GM13976 (cell line): ENCODE measurements around the gene DPAGT1.

ENCODE experiments used
- DNase-seq: peaks from one replicate; pipeline ENCODE4 v3.0.0; 2012; ENCODE audit warnings: low spot score
- CTCF ChIP-seq: IDR thresholded peaks from 2 replicates; pipeline ENCODE4 v1.5.1; 2012; ENCODE audit warnings: borderline replicate concordance, mild to moderate bottlenecking; ENCODE audit not compliant: insufficient read depth; ENCODE audit errors: extremely low read depth, missing control alignments, control extremely low read depth
- in situ Hi-C: fragments of 300-500 bp; cut with MboI; formaldehyde crosslinking; loops from one replicate; pipeline ENCODE4 v1.12.0; 2022; ENCODE audit warnings: low sequenced_read_pairs, mixed read lengths, inconsistent platforms; ENCODE audit not compliant: unreplicated experiment

The DPAGT1 gene

GRCh38 chr11:119048644-119049043 lies 53.0 kb downstream of the DPAGT1 start:
- in situ Hi-C loops, result no loop called here
- no peak for TF ChIP-seq CTCF

GRCh38 chr11:119047205-119047604 lies 54.4 kb downstream of the DPAGT1 start:
- in situ Hi-C loops, result no loop called here
- DNase-seq, result no peak
- TF ChIP-seq CTCF, result no peak

More at GRCh38 chr11:119048644-119049043, 53.0 kb downstream of the DPAGT1 start:
- DNase-seq, result no peak
